Measurements from ENCODE around the gene TMEM131L.
"Not testable (repeated sequence)": the region's sequence is repeated elsewhere in the genome, so short reads cannot be mapped to it uniquely, and the experiment has no call there.

Gene TMEM131L

GRCh38 chr4:153481478-153481877 is 15.3 kb downstream of the TMEM131L start:
- DNase-seq, result no peak

GRCh38 chr4:153483432-153484418 is 17.6 kb downstream of the TMEM131L start:
- DNase-seq, result no peak

DNA sequence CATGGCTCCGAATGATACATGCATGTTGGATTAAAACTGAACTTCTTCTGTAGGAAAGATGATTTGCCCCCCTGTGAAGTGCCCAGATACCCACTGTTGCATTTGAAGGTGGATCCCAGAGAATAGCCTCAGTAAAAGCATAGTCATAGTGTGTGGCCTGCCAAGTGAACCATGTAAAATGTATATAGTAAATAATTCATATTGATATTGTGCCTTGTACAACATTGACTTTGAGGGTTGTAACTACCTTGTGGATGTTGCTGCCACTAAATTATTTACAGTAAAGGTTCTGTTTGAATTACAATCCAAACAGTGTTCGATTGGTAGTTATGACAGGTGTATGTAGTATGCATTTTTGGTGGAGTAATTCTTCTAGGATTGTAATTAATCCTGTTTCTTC is 19.2 kb downstream of the TMEM131L start:
- no peak for DNase-seq

GRCh38 chr4:153485860-153486259 is 19.7 kb downstream of the TMEM131L start:
- no peak for DNase-seq

GRCh38 chr4:153486281-153487151 is 20.4 kb downstream of the TMEM131L start:
- peak; percentile 31 for DNase-seq

- DNase-seq, result peak; percentile 85
Observed at GRCh38 chr4:153488006-153488891, 22.1 kb downstream of the TMEM131L start.

GRCh38 chr4:153489856-153490558 is 23.8 kb downstream of the TMEM131L start:
- no peak for DNase-seq

GRCh38 chr4:153490985-153491483 is 24.9 kb downstream of the TMEM131L start:
- DNase-seq, result no peak

- no peak for DNase-seq
Observed at GRCh38 chr4:153494562-153494961, 28.4 kb downstream of the TMEM131L start.

- no peak for DNase-seq
Observed at GRCh38 chr4:153495480-153496193, 29.5 kb downstream of the TMEM131L start.

DNA sequence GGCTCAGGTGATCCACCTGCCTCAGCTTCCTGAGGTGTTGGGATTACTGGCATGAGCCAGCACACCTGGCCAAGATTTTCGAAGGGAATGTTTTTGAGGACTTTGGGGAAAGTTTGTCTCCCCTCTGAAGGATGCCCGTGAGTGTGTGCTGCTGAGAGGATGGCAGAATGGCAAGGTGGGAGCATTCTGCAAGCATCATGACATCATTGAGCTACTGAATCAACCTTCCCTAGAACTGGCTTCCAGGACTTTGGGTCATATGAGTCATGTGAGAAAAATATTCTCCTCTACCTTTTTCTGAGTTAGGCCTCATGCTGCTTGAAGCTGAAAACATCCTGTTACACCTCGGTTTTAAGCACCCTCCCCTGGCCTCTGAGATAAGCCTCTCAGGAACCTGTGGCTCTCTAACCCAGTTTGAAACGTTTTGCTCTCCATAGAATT is 31.0 kb downstream of the TMEM131L start:
- peak; percentile 54 for DNase-seq

DNA sequence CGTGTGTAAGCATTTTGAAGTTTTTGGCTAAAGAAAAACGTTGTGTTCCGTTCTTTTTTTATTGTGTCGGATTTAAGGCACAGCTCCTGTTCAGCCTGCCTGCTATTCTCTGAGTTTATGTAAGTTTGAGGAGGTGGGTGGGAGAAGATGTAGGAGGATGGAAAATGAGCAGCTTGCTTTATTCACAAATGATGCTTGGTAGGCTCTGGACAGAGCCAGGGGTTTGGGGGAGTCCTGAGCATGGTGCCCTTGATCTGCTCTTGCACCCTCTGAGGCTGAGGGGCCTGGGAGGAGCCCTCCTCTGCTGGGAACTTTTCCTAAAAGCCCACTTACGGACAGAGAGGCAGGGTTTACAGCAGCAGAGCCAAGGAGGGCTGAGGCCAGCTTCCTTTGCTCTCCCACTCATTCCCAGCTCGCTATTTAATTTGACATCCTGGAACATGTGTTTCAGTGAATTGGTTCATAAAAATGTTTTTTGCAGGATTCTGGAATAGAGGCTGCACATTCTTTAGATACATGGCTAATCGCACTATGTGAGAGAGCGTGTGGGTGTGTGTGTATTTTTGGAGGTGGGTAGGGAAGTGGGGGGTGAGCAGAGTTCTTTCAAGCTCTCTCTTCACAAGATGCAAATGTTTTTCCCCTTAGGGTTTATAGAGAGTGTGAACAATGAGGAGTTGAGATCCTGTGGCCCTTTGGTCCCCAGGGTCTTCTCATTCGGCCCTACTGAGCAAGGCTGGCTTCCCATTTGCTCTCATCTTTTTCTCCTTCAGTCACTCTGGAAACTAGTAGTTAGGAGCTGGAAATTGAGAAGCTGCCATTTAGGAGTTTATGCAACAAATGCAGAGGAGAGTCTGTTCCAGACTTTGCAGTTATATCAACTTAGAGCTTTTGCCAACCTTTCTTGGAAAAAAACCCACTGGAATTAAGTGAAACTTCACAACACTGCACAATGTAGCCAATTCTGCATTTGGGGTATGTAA is 32.1 kb downstream of the TMEM131L start:
- no peak for DNase-seq

DNA sequence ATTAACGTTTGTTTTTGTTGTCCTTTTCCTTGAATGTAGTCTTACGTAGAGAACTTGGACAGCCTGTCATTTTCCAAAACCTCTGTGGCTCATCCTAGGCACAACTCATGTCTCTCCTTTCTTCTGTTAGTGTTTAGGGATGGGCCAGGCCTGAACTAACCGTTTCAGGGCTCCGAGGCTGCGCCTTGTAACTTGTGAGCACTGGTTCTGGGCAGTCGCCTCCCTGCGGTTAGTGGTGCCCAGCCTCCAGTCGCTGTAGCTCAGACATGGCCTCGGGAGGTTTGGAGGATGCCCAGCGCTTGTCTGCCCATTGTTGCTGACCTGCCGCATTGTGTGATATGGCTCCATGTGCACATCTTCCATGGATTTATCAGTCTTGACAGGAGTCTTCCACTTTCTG is 32.8 kb downstream of the TMEM131L start:
- no peak for DNase-seq

GRCh38 chr4:153501578-153501977 is 35.4 kb downstream of the TMEM131L start:
- no peak for DNase-seq

DNA sequence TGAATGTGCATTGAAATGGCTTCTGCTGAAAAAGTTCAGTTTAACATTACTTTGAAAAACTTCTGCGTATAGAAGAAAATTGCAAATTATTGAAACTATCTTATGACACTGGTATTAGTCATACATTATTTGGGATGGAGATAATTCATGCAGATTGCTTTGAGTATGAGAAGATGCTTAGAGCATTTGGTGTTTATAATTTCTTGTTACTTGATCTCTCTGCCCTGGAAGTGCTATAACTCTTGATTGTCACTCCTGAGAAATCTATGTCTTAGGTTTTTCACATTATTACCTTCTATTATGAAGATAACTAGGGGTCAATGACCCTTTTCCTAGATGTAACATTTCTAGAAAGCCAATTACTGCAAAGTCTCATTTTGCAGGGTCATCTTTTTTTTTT is 36.4 kb downstream of the TMEM131L start:
- no peak for DNase-seq

GRCh38 chr4:153506341-153507309 is 40.5 kb downstream of the TMEM131L start:
- no peak for DNase-seq

- DNase-seq, result no peak
Observed at GRCh38 chr4:153507310-153508073, 41.3 kb downstream of the TMEM131L start.

DNA sequence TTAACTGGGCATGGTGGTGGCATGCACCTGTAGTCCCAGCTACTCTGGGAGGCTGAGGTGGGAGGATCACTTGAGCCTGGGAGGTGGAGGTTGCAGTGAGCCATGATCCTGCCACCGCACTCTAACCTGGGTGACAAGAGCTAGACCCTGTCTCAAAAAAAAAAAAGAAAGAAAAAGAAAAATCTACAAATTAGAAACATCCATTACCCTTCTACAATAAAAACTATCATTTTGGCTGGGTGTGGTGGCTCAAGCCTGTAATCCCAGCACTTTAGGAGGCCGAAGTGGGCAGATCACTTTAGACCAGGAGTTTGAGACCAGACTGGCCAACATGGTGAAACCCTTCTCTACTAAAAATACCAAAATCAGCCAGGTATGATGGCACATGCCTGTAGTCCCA is 43.1 kb downstream of the TMEM131L start:
- DNase-seq, result not testable (repeated sequence)

Data from activated naive CD4-positive, alpha-beta T cell treated with Interleukin-2 at 50 U/mL for 16 hours (primary cell).